PC-9 (cell line): Measurements from ENCODE around the gene KPNA2. TPM values are rescaled to one million over a fixed set of nuclear protein-coding genes. Genes with fewer than 3 reads are reported as not detected.
"Not testable (repeated sequence)": the region's sequence is repeated elsewhere in the genome, so short reads cannot be mapped to it uniquely, and the experiment has no call there.

ENCODE experiments used
- BruUV-seq: library from RNA; stranded (reverse); fragments of 400-500 nt; replicated peaks from 2 replicates; lab custom pipeline; 2021; lab: Mats Ljungman, UMichigan
- CTCF ChIA-PET: fragments of 300-600 bp; sonication (Branson Sonifier 250); formaldehyde crosslinking; loops from one replicate; lab custom pipeline; 2022; ENCODE audit warnings: antibody characterized with exemption; lab: Charles Lee
- POLR2A ChIA-PET: fragments of 300-600 bp; sonication (Branson Sonifier 250); formaldehyde crosslinking; loops from one replicate; lab custom pipeline; 2022; ENCODE audit warnings: antibody characterized with exemption; ENCODE audit not compliant: unreplicated experiment; lab: Charles Lee
- DNase-seq, 2 experiments: peaks; one replicate each; pipeline versions ENCODE4 v3.0.0 to v3.0.0-alpha.2; 2015 to 2022; ENCODE audit warnings: mixed read lengths in 1 of 2
- H2AFZ ChIP-seq: fragments of 200-600 bp; sonication (generic); 2 replicates; pipeline ENCODE4 v1.8.1; 2017; ENCODE audit warnings: antibody characterized with exemption
- H3F3A ChIP-seq: fragments of 200-600 bp; sonication (generic); 2 replicates; pipeline ENCODE4 v1.8.1; 2017; ENCODE audit warnings: antibody characterized with exemption, mild to moderate bottlenecking, low read depth; ENCODE audit not compliant: insufficient read depth
- H3K27ac ChIP-seq: fragments of 200-600 bp; sonication (generic); 2 replicates; pipeline ENCODE4 v1.6.1; 2016; ENCODE audit warnings: mixed run types
- H3K27me3 ChIP-seq: fragments of 200-600 bp; sonication (generic); 2 replicates; pipeline ENCODE4 v1.6.1; 2016; ENCODE audit warnings: low read depth, mixed run types; ENCODE audit not compliant: insufficient read depth
- H3K36me3 ChIP-seq: fragments of 200-600 bp; sonication (generic); 2 replicates; pipeline ENCODE4 v1.6.1; 2016; ENCODE audit warnings: low read depth, mixed run types
- H3K4me1 ChIP-seq: fragments of 200-600 bp; sonication (generic); replicated peaks from 2 replicates; pipeline ENCODE4 v1.6.1; 2016; ENCODE audit warnings: mixed run types; ENCODE audit not compliant: insufficient read depth
- H3K4me2 ChIP-seq: fragments of 200-600 bp; sonication (generic); 2 replicates; pipeline ENCODE4 v1.6.1; 2017; ENCODE audit warnings: mixed run types
- H3K4me3 ChIP-seq: fragments of 200-600 bp; sonication (generic); 2 replicates; pipeline ENCODE4 v1.6.1; 2016; ENCODE audit warnings: mixed run types
- H3K79me2 ChIP-seq: fragments of 200-600 bp; sonication (generic); 2 replicates; pipeline ENCODE4 v1.6.1; 2017; ENCODE audit warnings: low read depth, mixed run types
- H3K9me2 ChIP-seq: fragments of 200-600 bp; sonication (generic); 2 replicates; pipeline ENCODE4 v1.8.1; 2017; ENCODE audit warnings: mild to moderate bottlenecking; ENCODE audit not compliant: insufficient read depth
- H3K9me3 ChIP-seq: fragments of 200-600 bp; sonication (generic); 2 replicates; pipeline ENCODE4 v1.8.1; 2016; ENCODE audit warnings: low read depth; ENCODE audit not compliant: insufficient read depth
- H4K20me1 ChIP-seq: fragments of 200-600 bp; sonication (generic); 2 replicates; pipeline ENCODE4 v1.8.1; 2017; ENCODE audit not compliant: insufficient read depth
- CTCF ChIP-seq: fragments of 200-600 bp; sonication (generic); conservative IDR thresholded peaks from 2 replicates; pipeline ENCODE4 v1.6.1; 2017; ENCODE audit warnings: mixed run types, antibody characterized with exemption, mild to moderate bottlenecking, moderate library complexity
- EZH2 ChIP-seq: fragments of 200-600 bp; sonication (generic); IDR thresholded peaks from 2 replicates; pipeline ENCODE4 v1.8.0; 2017; ENCODE audit warnings: antibody characterized with exemption, low read depth
- intact Hi-C: fragments of 100-400 bp; cut with micrococcal nuclease; formaldehyde crosslinking; loops from one replicate; pipeline ENCODE4 v1.10.0; 2022; ENCODE audit not compliant: unreplicated experiment
- total RNA-seq: library from RNA; stranded (reverse); gene quantifications from 2 replicates; pipeline ENCODE4 v1.2.3, GENCODE V29; 2021

KPNA2 gene
- total RNA-seq, 1 experiment from 2014 or later, result 201 TPM

- TF ChIP-seq CTCF, result no peak
- no peak for TF ChIP-seq EZH2
- ChIA-PET CTCF (no interaction called here), POLR2A (no interaction called here)
- intact Hi-C loops, result no loop called here
- BruUV-seq, result no TSS peak
- Histone ChIP-seq H3F3A (peaks cover 25% of the 10 kb centered on the region), H3K4me3 (no peak overlapping the region), H3K79me2 (no peaks in the 10 kb centered on the region), H3K4me2 (no peak overlapping the region), H3K36me3 (no peaks in the 10 kb centered on the region), H3K27me3 (no peaks in the 10 kb centered on the region), H3K27ac (no peak overlapping the region), H3K4me1 (peaks cover 13% of the 10 kb centered on the region), H3K9me2 (no peaks in the 10 kb centered on the region), H3K9me3 (no peaks in the 10 kb centered on the region), H2AFZ (no peak overlapping the region), H4K20me1 (no peaks in the 10 kb centered on the region)
- DNase-seq, result no peak
These were observed 13.6 kb upstream of the KPNA2 start for GRCh38 chr17:68021963-68022362.

GRCh38 chr17:68022547-68022946, 13.0 kb upstream of the KPNA2 start:
- H3K36me3 ChIP-seq, intact Hi-C loops, H3K4me3 ChIP-seq, H3K9me2 ChIP-seq, H3K27me3 ChIP-seq, H3K79me2 ChIP-seq, H3K4me2 ChIP-seq, BruUV-seq, H3K9me3 ChIP-seq, H4K20me1 ChIP-seq, CTCF ChIA-PET, POLR2A ChIA-PET, H2AFZ ChIP-seq, DNase-seq, H3K27ac ChIP-seq: not testable (repeated sequence)
- H3K4me1 ChIP-seq, result peaks cover 13% of the 10 kb centered on the region
- peaks cover 23% of the 10 kb centered on the region for H3F3A ChIP-seq

- BruUV-seq, result no TSS peak
- Histone ChIP-seq H4K20me1 (no peaks in the 10 kb centered on the region), H3K79me2 (no peaks in the 10 kb centered on the region), H3F3A (peaks cover 3% of the 10 kb centered on the region; the same call in 1 of the 2 replicates), H3K27ac (no peak overlapping the region), H3K36me3 (no peaks in the 10 kb centered on the region), H2AFZ (no peak overlapping the region), H3K9me3 (no peaks in the 10 kb centered on the region), H3K9me2 (no peaks in the 10 kb centered on the region; the same call in 1 of the 2 replicates), H3K4me2 (no peak overlapping the region), H3K4me1 (peaks cover 8% of the 10 kb centered on the region), H3K4me3 (no peak overlapping the region), H3K27me3 (no peaks in the 10 kb centered on the region)
- intact Hi-C loops, result no loop called here
- no peak for DNase-seq
- no peak for TF ChIP-seq EZH2
- TF ChIP-seq CTCF, result no peak
- POLR2A ChIA-PET, result no interaction called here
- CTCF ChIA-PET, result interaction anchor here (0.7 kb wide), 1 partner anchor 185 kb away, joined by 7 read pairs; no protein-coding TSS in a partner anchor
These were observed 5.9 kb upstream of the KPNA2 start for GRCh38 chr17:68029512-68030215.
